Trophoblast cell (in vitro differentiated cells and primary cell): Measurements from ENCODE around the gene CASP9.
A peak's percentile ranks its signal among the peaks of the same experiment; 100 is the strongest.

Experiments used
- DNase-seq, 2 donors: peaks; one replicate each; pipeline ENCODE4 v3.0.0-alpha.2; 2016
- H2AFZ ChIP-seq: 2 replicates; pipeline ENCODE4 v1.6.1; 2013; ENCODE audit warnings: low read length, moderate library complexity, mild to moderate bottlenecking; ENCODE audit not compliant: insufficient read depth, poor library complexity
- H2AK5ac ChIP-seq: 2 replicates; pipeline ENCODE4 v1.6.1; 2013; ENCODE audit warnings: mild to moderate bottlenecking, low read length
- H2BK120ac ChIP-seq: 2 replicates; pipeline ENCODE4 v1.6.1; 2013; ENCODE audit warnings: low read length, mild to moderate bottlenecking, moderate library complexity; ENCODE audit not compliant: insufficient read depth, poor library complexity
- H2BK12ac ChIP-seq: 2 replicates; pipeline ENCODE4 v1.6.1; 2013; ENCODE audit warnings: mild to moderate bottlenecking, low read length, moderate library complexity
- H2BK5ac ChIP-seq: 2 replicates; pipeline ENCODE4 v1.6.1; 2013; ENCODE audit warnings: low read length, low read depth, moderate library complexity, mild to moderate bottlenecking; ENCODE audit not compliant: poor library complexity
- H3K14ac ChIP-seq: 2 replicates; pipeline ENCODE4 v1.6.1; 2013; ENCODE audit warnings: mild to moderate bottlenecking, low read length
- H3K18ac ChIP-seq: 2 replicates; pipeline ENCODE4 v1.6.1; 2013; ENCODE audit warnings: mild to moderate bottlenecking, low read length
- H3K23ac ChIP-seq: 2 replicates; pipeline ENCODE4 v1.6.1; 2013; ENCODE audit warnings: low read length
- H3K27ac ChIP-seq: 2 replicates; pipeline ENCODE4 v1.5.1; 2013; ENCODE audit warnings: low read depth, mild to moderate bottlenecking, inconsistent platforms, low read length, moderate library complexity
- H3K27me3 ChIP-seq: 2 replicates; pipeline ENCODE4 v1.6.1; 2013; ENCODE audit warnings: inconsistent platforms, mild to moderate bottlenecking, low read length, moderate library complexity; ENCODE audit not compliant: insufficient read depth
- H3K36me3 ChIP-seq, 2 experiments: 1 replicate in 1 of 2; 2 replicates in 1 of 2; pipeline ENCODE4 v1.6.1; 2013; ENCODE audit warnings: low read length in 2 of 2, mild to moderate bottlenecking in 2 of 2, moderate library complexity in 1 of 2; ENCODE audit not compliant: insufficient read depth in 2 of 2, control insufficient read depth in 1 of 2
- H3K4ac ChIP-seq: 2 replicates; pipeline ENCODE4 v1.6.1; 2013; ENCODE audit warnings: low read depth, mild to moderate bottlenecking, low read length, moderate library complexity
- H3K4me1 ChIP-seq, 2 experiments: 1 replicate in 1 of 2; 2 replicates in 1 of 2; pipeline ENCODE4 v1.6.1; 2013; ENCODE audit warnings: low read length in 2 of 2, mild to moderate bottlenecking in 2 of 2, moderate library complexity in 1 of 2; ENCODE audit not compliant: insufficient read depth in 2 of 2, control insufficient read depth in 1 of 2
- H3K4me2 ChIP-seq: 2 replicates; pipeline ENCODE4 v1.6.1; 2013; ENCODE audit warnings: inconsistent platforms, mild to moderate bottlenecking, low read length, moderate library complexity
- H3K4me3 ChIP-seq: 2 replicates; pipeline ENCODE4 v1.5.1; 2013; ENCODE audit warnings: mild to moderate bottlenecking, low read depth, low read length, inconsistent platforms
- H3K79me1 ChIP-seq: one replicate; pipeline ENCODE4 v1.6.1; 2013; ENCODE audit warnings: low read length
- H3K79me2 ChIP-seq: 2 replicates; pipeline ENCODE4 v1.6.1; 2013; ENCODE audit warnings: low read length, mild to moderate bottlenecking; ENCODE audit not compliant: control insufficient read depth, insufficient read depth, poor library complexity
- H3K9ac ChIP-seq: 2 replicates; pipeline ENCODE4 v1.6.1; 2013; ENCODE audit warnings: mild to moderate bottlenecking, low read length
- H3K9me3 ChIP-seq: 2 replicates; pipeline ENCODE4 v1.6.1; 2013; ENCODE audit warnings: low read depth, mild to moderate bottlenecking, control low read depth, inconsistent platforms, low read length; ENCODE audit not compliant: insufficient read depth
- H4K12ac ChIP-seq: 2 replicates; pipeline ENCODE4 v1.6.1; 2013; ENCODE audit warnings: low read depth, mild to moderate bottlenecking, low read length, moderate library complexity
- H4K8ac ChIP-seq: 2 replicates; pipeline ENCODE4 v1.6.1; 2013; ENCODE audit warnings: low read depth, mild to moderate bottlenecking, low read length, moderate library complexity
- H4K91ac ChIP-seq: one replicate; pipeline ENCODE4 v1.6.1; 2013; ENCODE audit warnings: low read depth, mild to moderate bottlenecking, low read length, moderate library complexity
- WGBS: extraction: QIAGEN DNeasy Blood & Tissue Kit; methylation state at CpG from one replicate; pipeline ENCODE4 v1.1.7; 2013; ENCODE audit warnings: missing lambda C conversion rate; ENCODE audit not compliant: insufficient read length, insufficient coverage; ENCODE audit errors: extremely low coverage; 5-methylcytosine and 5-hydroxymethylcytosine counted together

Gene CASP9

GRCh38 chr1:15526021-15526489, 2.0 kb upstream of the CASP9 start:
- Histone ChIP-seq H3K27me3 (no peaks in the 10 kb centered on the region), H2BK120ac (no peak overlapping the region), H3K9me3 (no peaks in the 10 kb centered on the region), H2BK12ac (no peak overlapping the region), H3K9ac (no peak overlapping the region), H3K4ac (no peak overlapping the region), H2AFZ (no peak overlapping the region), H4K91ac (no peak overlapping the region), H3K4me2 (peak overlapping the region; percentile 71), H3K23ac (no peak overlapping the region), H3K18ac (no peak overlapping the region), H3K14ac (no peak overlapping the region), H3K4me1 (peaks cover 5 to 6% of the 10 kb centered on the region in 2 experiments), H3K4me3 (no peak overlapping the region), H2AK5ac (no peak overlapping the region), H4K12ac (no peak overlapping the region), H3K79me1 (peaks cover 11% of the 10 kb centered on the region), H4K8ac (no peak overlapping the region), H3K79me2 (peaks cover 3% of the 10 kb centered on the region), H3K27ac (no peak overlapping the region), H3K36me3 (peaks cover 0 to 6% of the 10 kb centered on the region in 2 experiments), H2BK5ac (no peak overlapping the region)
- no peak for DNase-seq
- WGBS = no CpG with 5 or more reads among the region's 9 CpGs

DNA sequence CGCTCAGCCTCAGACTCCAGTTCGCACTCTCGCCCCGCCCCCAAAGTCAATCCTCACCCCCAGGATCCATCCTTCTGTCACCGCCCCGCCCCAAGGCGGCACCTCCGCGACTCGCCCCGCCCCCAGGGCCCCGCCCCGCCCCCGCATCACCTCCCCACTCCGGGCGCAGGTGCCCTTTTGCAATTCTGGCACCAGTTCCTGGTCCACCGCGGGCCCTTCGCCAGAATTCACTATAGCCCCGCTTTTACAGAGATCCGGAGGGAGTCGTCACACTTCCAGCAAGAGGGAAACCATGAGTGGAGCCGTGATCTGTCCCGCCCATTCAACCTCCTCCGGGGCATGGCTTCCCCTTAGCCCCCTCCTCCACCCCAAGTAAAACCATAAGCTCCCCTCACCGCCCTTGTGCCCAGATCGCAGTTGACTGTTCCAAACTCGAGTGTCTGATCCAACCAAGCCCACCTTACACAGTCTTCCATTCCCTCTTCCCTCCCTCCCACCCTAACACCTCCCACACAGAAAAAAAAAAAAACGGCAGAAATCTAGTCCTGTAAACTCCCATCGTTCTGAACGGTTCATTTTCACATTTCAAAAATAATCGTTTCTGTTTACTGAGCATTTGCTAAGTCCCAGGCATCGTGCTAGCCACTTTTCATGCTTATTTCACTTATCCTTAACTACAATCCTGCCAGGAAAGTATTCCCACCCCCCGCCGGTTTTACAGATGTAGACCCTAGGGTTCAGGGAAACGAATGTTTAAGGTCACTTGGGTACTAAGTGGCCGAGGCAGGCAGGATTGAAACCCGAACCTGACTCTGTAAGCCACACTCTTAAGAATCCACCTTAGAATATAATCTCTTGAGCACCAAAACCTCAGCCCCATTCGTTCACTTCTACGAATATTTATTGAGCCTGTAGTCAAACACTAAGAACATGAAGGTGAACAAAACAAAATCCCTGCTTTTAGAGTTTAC, 1.3 kb upstream of the CASP9 start:
- Histone ChIP-seq H3K4ac (no peak overlapping the region), H2BK12ac (no peak overlapping the region), H3K36me3 (peaks cover 0 to 1% of the 10 kb centered on the region in 2 experiments), H3K79me2 (peaks cover 3% of the 10 kb centered on the region), H2BK120ac (no peak overlapping the region), H4K12ac (peak overlapping the region; percentile 18), H3K79me1 (peaks cover 11% of the 10 kb centered on the region), H3K4me3 (peak overlapping the region; percentile 76), H3K27me3 (no peaks in the 10 kb centered on the region), H3K9me3 (no peaks in the 10 kb centered on the region), H3K18ac (peak overlapping the region; percentile 75), H3K4me2 (peak overlapping the region; percentile 91), H4K91ac (peak overlapping the region; percentile 38), H3K27ac (peak overlapping the region; percentile 33), H2AK5ac (no peak overlapping the region), H3K14ac (peak overlapping the region; percentile 44), H4K8ac (peak overlapping the region; percentile 78), H2AFZ (peak overlapping the region; percentile 8), H3K23ac (no peak overlapping the region), H3K9ac (no peak overlapping the region), H3K4me1 (peaks cover 5 to 6% of the 10 kb centered on the region in 2 experiments), H2BK5ac (peak overlapping the region; percentile 54)
- no CpG with 5 or more reads among the region's 40 CpGs for WGBS
- DNase-seq = peak in 1 of 2 donors; percentile 18

DNA sequence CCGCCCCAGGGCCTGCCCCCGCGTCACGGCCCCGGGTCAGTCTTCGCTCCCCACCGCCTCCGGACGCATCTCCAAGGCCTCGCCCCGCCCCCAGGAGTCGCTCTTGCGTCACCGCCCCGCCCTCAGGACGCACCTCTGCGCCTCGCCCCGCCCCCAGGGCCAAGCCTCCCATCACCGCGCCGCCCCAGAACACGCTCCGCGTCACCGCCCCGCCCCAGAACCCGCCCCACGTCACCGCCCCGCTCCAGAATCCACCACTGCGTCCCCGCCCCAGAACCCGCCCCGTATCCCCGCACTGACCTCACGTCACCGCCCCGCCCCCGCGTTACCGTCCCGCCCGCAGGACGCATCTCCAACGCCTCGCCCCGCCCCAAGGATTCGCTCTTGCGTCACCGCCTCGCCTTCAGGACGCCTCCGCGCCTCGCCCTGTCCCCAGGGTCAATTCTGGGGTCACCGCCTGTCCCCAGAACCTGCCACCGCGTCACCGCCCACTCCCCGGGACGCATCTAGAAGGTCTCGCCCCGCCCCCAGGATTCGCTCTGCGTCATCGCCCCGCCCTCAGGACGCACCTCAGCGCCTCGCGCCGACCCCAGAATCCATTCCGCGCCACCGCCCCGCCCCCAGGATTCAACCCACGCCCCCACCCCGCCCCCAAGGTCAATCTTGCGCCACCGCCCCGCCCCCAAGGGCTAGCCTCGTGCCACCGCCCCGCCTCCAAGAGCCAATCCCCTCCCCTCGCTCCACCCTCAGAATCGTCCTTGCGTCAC, 451 bp upstream of the CASP9 start:
- peak overlapping the region; percentile 78 for H2BK120ac ChIP-seq
- H3K9me3 ChIP-seq = no peaks in the 10 kb centered on the region
- no peak overlapping the region for H3K23ac ChIP-seq
- DNase-seq = peak; percentile 98 to 99
- H3K4me3 ChIP-seq = peak overlapping the region; percentile 97
- H2AFZ ChIP-seq = peak overlapping the region; percentile 74
- peak overlapping the region; percentile 41 for H3K4ac ChIP-seq
- H3K9ac ChIP-seq = peak overlapping the region; percentile 75
- peak overlapping the region; percentile 75 for H3K14ac ChIP-seq
- H3K4me2 ChIP-seq = peak overlapping the region; percentile 43
- H2AK5ac ChIP-seq = no peak overlapping the region
- no peaks in the 10 kb centered on the region for H3K27me3 ChIP-seq
- H4K91ac ChIP-seq = peak overlapping the region; percentile 85
- peak overlapping the region; percentile 50 for H2BK12ac ChIP-seq
- peaks cover 3% of the 10 kb centered on the region for H3K79me2 ChIP-seq
- WGBS = no CpG with 5 or more reads among the region's 88 CpGs
- peak overlapping the region; percentile 87 for H3K27ac ChIP-seq
- H4K8ac ChIP-seq = peak overlapping the region; percentile 79
- H4K12ac ChIP-seq = peak overlapping the region; percentile 47
- peaks cover 5 to 6% of the 10 kb centered on the region in 2 experiments for H3K4me1 ChIP-seq
- H2BK5ac ChIP-seq = peak overlapping the region; percentile 78
- peak overlapping the region; percentile 56 for H3K18ac ChIP-seq
- no peaks in the 10 kb centered on the region for H3K36me3 ChIP-seq
- peaks cover 11% of the 10 kb centered on the region for H3K79me1 ChIP-seq
